Hepatocyte (in vitro differentiated cells): ENCODE measurements around the gene C6orf47.

ENCODE experiments used
- EZH2 ChIP-seq: fragments of 200-600 bp; sonication (generic); IDR thresholded peaks from 2 replicates; pipeline ENCODE4 v1.6.1; 2016; ENCODE audit warnings: antibody characterized with exemption, mild to moderate bottlenecking, borderline replicate concordance
- EZH2phosphoT487 ChIP-seq: fragments of 200-600 bp; sonication (generic); IDR thresholded peaks from one replicate; pipeline ENCODE4 v1.6.1; 2018; ENCODE audit warnings: antibody characterized with exemption, mild to moderate bottlenecking, low read depth, moderate library complexity; ENCODE audit not compliant: unreplicated experiment, severe bottlenecking
- TF ChIP-seq, protein P1 (sequence below): fragments of 200-600 bp; sonication (generic); IDR thresholded peaks from 2 replicates; pipeline ENCODE4 v1.5.1; 2016; ENCODE audit warnings: antibody characterized with exemption, mild to moderate bottlenecking; ENCODE audit not compliant: poor library complexity

DNA sequence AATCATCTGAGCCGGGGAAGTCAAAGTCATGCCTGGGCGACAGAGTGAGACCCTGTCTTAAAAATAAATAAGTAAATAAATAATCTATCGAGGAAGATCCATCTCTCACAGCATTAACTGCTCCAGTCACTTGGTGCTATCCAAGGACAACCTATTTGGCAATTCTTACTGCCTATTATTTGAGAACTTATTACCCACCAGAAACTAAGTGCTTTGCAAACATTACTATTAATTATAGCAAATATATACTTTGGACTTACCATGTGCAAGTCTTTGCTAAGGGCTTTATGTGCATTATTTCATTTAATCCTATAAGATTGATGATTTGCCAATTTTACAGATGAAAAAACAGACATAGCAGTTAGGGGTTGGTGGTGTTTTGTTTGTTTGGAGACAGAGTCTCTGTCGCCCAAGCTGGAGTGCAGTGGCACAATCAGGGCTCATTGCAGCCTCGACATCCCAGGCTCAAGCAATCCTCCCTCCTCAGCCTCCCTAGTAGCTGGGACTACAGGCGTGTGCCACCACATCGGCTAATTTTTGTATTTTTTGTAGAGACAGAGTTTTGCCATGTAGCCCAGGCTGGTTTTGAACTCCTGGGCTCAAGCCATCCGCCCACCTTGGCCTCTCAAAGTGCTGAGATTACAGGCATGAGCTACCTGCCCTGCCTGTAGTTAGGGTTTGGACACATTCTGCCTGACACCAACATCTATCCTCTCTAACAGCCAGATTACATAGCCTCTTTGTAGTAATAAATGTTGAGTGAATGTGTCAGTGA lies 5.8 kb downstream of the C6orf47 start:
- TF ChIP-seq, protein P1, sequence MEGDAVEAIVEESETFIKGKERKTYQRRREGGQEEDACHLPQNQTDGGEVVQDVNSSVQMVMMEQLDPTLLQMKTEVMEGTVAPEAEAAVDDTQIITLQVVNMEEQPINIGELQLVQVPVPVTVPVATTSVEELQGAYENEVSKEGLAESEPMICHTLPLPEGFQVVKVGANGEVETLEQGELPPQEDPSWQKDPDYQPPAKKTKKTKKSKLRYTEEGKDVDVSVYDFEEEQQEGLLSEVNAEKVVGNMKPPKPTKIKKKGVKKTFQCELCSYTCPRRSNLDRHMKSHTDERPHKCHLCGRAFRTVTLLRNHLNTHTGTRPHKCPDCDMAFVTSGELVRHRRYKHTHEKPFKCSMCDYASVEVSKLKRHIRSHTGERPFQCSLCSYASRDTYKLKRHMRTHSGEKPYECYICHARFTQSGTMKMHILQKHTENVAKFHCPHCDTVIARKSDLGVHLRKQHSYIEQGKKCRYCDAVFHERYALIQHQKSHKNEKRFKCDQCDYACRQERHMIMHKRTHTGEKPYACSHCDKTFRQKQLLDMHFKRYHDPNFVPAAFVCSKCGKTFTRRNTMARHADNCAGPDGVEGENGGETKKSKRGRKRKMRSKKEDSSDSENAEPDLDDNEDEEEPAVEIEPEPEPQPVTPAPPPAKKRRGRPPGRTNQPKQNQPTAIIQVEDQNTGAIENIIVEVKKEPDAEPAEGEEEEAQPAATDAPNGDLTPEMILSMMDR: no peak
- TF ChIP-seq EZH2phosphoT487 (no peak), EZH2 (no peak)
